ENCODE results near the gene FBXO8. TPM values are rescaled to one million over a fixed set of nuclear protein-coding genes. Genes with fewer than 3 reads are reported as not detected.

The FBXO8 gene
- total and polyA plus RNA-seq, 11 donors = 14.3 to 38.5 (median 25.9) TPM

GRCh38 chr4:174252412-174252811, 31.1 kb downstream of the FBXO8 start:
- H3K4me3 ChIP-seq = no peak overlapping the region
- H3K9me3 ChIP-seq = no peaks in the 10 kb centered on the region
- H3K36me3 ChIP-seq = peaks cover 0 to 19% (median 5%) of the 10 kb centered on the region in 9 donors
- H3K27me3 ChIP-seq = no peaks in the 10 kb centered on the region
- DNase-seq (no peak), ATAC-seq (no peak)
- H3K4me1 ChIP-seq = peaks cover 0 to 24% (median 15%) of the 10 kb centered on the region in 12 donors
- H3K27ac ChIP-seq = no peak overlapping the region
- WGBS, 4 donors = 91 to 98% (median 94%) methylated on average over 2 of the region's 2 CpGs
- TF ChIP-seq, protein P1, sequence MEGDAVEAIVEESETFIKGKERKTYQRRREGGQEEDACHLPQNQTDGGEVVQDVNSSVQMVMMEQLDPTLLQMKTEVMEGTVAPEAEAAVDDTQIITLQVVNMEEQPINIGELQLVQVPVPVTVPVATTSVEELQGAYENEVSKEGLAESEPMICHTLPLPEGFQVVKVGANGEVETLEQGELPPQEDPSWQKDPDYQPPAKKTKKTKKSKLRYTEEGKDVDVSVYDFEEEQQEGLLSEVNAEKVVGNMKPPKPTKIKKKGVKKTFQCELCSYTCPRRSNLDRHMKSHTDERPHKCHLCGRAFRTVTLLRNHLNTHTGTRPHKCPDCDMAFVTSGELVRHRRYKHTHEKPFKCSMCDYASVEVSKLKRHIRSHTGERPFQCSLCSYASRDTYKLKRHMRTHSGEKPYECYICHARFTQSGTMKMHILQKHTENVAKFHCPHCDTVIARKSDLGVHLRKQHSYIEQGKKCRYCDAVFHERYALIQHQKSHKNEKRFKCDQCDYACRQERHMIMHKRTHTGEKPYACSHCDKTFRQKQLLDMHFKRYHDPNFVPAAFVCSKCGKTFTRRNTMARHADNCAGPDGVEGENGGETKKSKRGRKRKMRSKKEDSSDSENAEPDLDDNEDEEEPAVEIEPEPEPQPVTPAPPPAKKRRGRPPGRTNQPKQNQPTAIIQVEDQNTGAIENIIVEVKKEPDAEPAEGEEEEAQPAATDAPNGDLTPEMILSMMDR (IDR thresholded peaks at IDR 0.05) = no peak
- intact Hi-C loops (cut with DNase I) = no loop called here

DNA sequence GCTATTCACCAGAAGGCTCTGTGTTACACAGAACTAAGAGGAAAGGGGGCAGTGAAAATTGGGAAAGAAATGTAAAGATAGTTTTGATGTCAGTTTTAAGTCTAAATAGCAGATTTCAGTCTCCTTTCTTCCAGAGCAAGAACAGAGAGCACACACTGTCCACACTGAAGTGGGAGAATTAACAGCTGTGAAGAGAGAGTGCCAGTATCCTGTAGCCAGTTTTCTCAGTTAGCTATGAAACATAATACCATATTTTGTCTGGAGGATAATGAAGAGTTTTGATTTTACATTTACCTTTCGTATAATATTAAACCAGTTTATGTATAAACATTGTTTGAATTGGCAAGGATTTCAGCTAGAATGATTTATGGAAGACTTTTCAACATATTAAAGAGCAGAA, 35.1 kb downstream of the FBXO8 start:
- intact Hi-C loops (cut with DNase I) = no loop called here
- TF ChIP-seq, protein P1 (IDR thresholded peaks at IDR 0.05) = no peak
- no peak for TF ChIP-seq POLR2A (IDR thresholded peaks at IDR 0.05)
- no peak overlapping the region for H3K4me3 ChIP-seq
- DNase-seq = no peak
- peak in 3 of 4 donors; percentile 58 to 62 (median 58) for ATAC-seq
- no peak overlapping the region for H3K27ac ChIP-seq
- 48 to 78% (median 67%) methylated on average over 1 of the region's 1 CpG for WGBS, 4 donors
- peaks cover 0 to 5% (median 0%) of the 10 kb centered on the region in 9 donors for H3K36me3 ChIP-seq
- no peaks in the 10 kb centered on the region for H3K27me3 ChIP-seq
- H3K4me1 ChIP-seq = peaks cover 0 to 11% (median 3%) of the 10 kb centered on the region in 12 donors
- H3K9me3 ChIP-seq = no peaks in the 10 kb centered on the region

DNA sequence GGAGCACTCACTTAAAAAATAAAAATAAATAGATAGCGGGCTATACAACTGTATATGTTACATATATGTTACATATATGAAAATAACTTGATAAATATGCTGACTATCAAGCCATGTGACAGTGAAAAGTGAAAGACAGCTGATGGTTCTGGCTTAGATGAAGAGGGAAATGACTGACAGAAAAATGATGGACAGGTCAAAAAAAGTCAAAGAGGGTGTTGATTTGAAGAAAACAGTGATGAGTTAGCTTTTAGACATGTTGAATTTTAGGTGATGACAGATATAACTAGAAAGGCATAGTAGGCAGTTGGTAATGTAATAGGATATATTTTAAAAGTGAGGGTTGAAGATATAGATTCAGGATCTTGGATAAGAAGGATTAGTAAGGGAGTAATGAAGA, 37.8 kb downstream of the FBXO8 start:
- peaks cover 0 to 9% (median 2%) of the 10 kb centered on the region in 9 donors for H3K36me3 ChIP-seq
- no peaks in the 10 kb centered on the region for H3K9me3 ChIP-seq
- no peaks in the 10 kb centered on the region for H3K27me3 ChIP-seq
- DNase-seq (no peak), ATAC-seq (no peak)
- TF ChIP-seq POLR2A (IDR thresholded peaks at IDR 0.05) = no peak
- TF ChIP-seq, protein P1 (IDR thresholded peaks at IDR 0.05) = no peak
- intact Hi-C loops (cut with DNase I) = no loop called here
- no peak overlapping the region for H3K4me3 ChIP-seq
- H3K27ac ChIP-seq = no peak overlapping the region
- peaks cover 0 to 11% (median 3%) of the 10 kb centered on the region in 12 donors for H3K4me1 ChIP-seq
- WGBS, 4 donors = 89 to 98% (median 96%) methylated on average over 1 of the region's 1 CpG

DNA sequence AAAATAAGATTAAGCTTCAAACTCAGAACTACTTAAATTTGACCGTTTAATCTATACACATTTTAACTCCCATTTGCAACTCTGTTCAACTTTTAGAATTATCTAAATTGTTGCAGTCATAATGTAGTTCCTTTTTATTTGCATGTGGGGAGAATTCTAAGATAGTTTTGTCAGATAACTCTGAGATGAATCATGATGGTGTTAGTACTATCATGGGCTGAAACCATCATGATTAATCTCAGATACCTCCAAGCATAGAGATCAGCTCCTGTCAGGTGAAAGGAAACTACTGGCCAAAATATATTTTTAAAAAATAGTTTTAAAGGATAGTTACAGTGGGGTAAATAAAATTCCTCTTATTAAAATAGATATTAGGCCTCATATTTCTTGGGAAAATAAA, 39.0 kb downstream of the FBXO8 start:
- DNase-seq (no peak), ATAC-seq (no peak)
- Histone ChIP-seq H3K4me1 (peaks cover 0 to 11% (median 3%) of the 10 kb centered on the region in 12 donors), H3K9me3 (no peaks in the 10 kb centered on the region), H3K27me3 (no peaks in the 10 kb centered on the region), H3K4me3 (no peak overlapping the region), H3K36me3 (peaks cover 0 to 20% (median 14%) of the 10 kb centered on the region in 9 donors), H3K27ac (no peak overlapping the region)
- intact Hi-C loops (cut with DNase I) = no loop called here
- TF ChIP-seq, protein P1 (IDR thresholded peaks at IDR 0.05) = no peak
- TF ChIP-seq POLR2A (IDR thresholded peaks at IDR 0.05) = no peak
- 42 to 94% (median 92%) methylated on average over 1 of the region's 1 CpG for WGBS, 4 donors
